Liver (tissue), 9 donors: Measurements from ENCODE around the gene CELF5. TPM values are rescaled to one million over a fixed set of nuclear protein-coding genes. Genes with fewer than 3 reads are reported as not detected.

Experiments
- DNase-seq: peaks from one replicate; pipeline ENCODE4 v3.0.0-alpha.2; 2017; ENCODE audit warnings: low spot score
- H3K27ac ChIP-seq, 2 donors: one replicate each; pipeline ENCODE4 v1.7.0; 2013; ENCODE audit warnings: inconsistent platforms in 2 of 2, low read length in 2 of 2, control low read depth in 1 of 2, low read depth in 1 of 2, mild to moderate bottlenecking in 1 of 2
- H3K27me3 ChIP-seq, 4 donors: one replicate each; pipeline versions ENCODE4 v1.6.1 to v1.7.0; 2013; ENCODE audit warnings: low read length in 3 of 4, inconsistent platforms in 1 of 4, mild to moderate bottlenecking in 1 of 4, moderate library complexity in 1 of 4; ENCODE audit not compliant: control insufficient read depth in 4 of 4, insufficient read depth in 4 of 4
- H3K36me3 ChIP-seq, 4 donors: one replicate each; pipeline versions ENCODE4 v1.6.1 to v1.7.0; 2013; ENCODE audit warnings: low read length in 3 of 4, mild to moderate bottlenecking in 3 of 4, low read depth in 1 of 4, moderate library complexity in 1 of 4; ENCODE audit not compliant: control insufficient read depth in 4 of 4, insufficient read depth in 3 of 4
- H3K4me1 ChIP-seq, 4 donors: one replicate each; pipeline versions ENCODE4 v1.6.1 to v1.7.0; 2013; ENCODE audit warnings: low read length in 3 of 4, mild to moderate bottlenecking in 3 of 4, moderate library complexity in 1 of 4; ENCODE audit not compliant: control insufficient read depth in 4 of 4, insufficient read depth in 4 of 4
- H3K4me3 ChIP-seq, 3 donors: one replicate each; pipeline versions ENCODE4 v1.6.1 to v1.7.0; 2013; ENCODE audit warnings: low read length in 3 of 3, control low read depth in 1 of 3, low read depth in 1 of 3, mild to moderate bottlenecking in 1 of 3
- H3K9ac ChIP-seq, 2 donors: one replicate each; pipeline ENCODE4 v1.7.0; 2013; ENCODE audit warnings: low read length in 2 of 2, mild to moderate bottlenecking in 2 of 2, moderate library complexity in 2 of 2, control low read depth in 1 of 2, low read depth in 1 of 2
- H3K9me3 ChIP-seq, 4 donors: one replicate each; pipeline versions ENCODE4 v1.6.1 to v1.7.0; 2013; ENCODE audit warnings: low read length in 3 of 4; ENCODE audit not compliant: control insufficient read depth in 4 of 4
- FOXA1 ChIP-seq: IDR thresholded peaks from 2 replicates; pipeline ENCODE4 v1.6.1; 2016; ENCODE audit warnings: antibody characterized with exemption
- FOXA2 ChIP-seq: IDR thresholded peaks from 2 replicates; pipeline ENCODE4 v1.6.1; 2016; ENCODE audit warnings: antibody characterized with exemption
- GABPA ChIP-seq, 2 donors: IDR thresholded peaks in 1 of 2; conservative IDR thresholded peaks in 1 of 2; 2 replicates each; pipeline ENCODE4 v1.6.1; 2016; ENCODE audit warnings: antibody characterized with exemption in 2 of 2, mild to moderate bottlenecking in 1 of 2, moderate library complexity in 1 of 2
- HNF4G ChIP-seq: IDR thresholded peaks from 2 replicates; pipeline ENCODE4 v1.6.1; 2016; ENCODE audit warnings: antibody characterized with exemption
- JUND ChIP-seq, 2 donors: IDR thresholded peaks; 2 replicates each; pipeline ENCODE4 v1.6.1; 2016; ENCODE audit warnings: antibody characterized with exemption in 2 of 2
- NR2F2 ChIP-seq: IDR thresholded peaks from 2 replicates; pipeline ENCODE4 v1.6.1; 2016; ENCODE audit warnings: antibody characterized with exemption
- RAD21 ChIP-seq, 2 donors: IDR thresholded peaks; 2 replicates each; pipeline ENCODE4 v1.6.1; 2016; ENCODE audit warnings: antibody characterized with exemption in 2 of 2, mild to moderate bottlenecking in 2 of 2
- RXRA ChIP-seq, 2 donors: IDR thresholded peaks; 2 replicates each; pipeline ENCODE4 v1.6.1; 2017 to 2018; ENCODE audit warnings: antibody characterized with exemption in 2 of 2, mild to moderate bottlenecking in 1 of 2
- SP1 ChIP-seq: IDR thresholded peaks from 2 replicates; pipeline ENCODE4 v1.6.1; 2018; ENCODE audit warnings: antibody characterized with exemption, mild to moderate bottlenecking
- TAF1 ChIP-seq: conservative IDR thresholded peaks from 2 replicates; pipeline ENCODE4 v1.6.1; 2016; ENCODE audit warnings: antibody characterized with exemption, mild to moderate bottlenecking
- YY1 ChIP-seq: IDR thresholded peaks from 2 replicates; pipeline ENCODE4 v1.6.1; 2016; ENCODE audit warnings: antibody characterized with exemption, mild to moderate bottlenecking
- WGBS: extraction: QIAGEN DNeasy Blood & Tissue Kit; methylation state at CpG from one replicate; pipeline ENCODE4 v1.1.7; 2013; 5-methylcytosine and 5-hydroxymethylcytosine counted together
- polyA plus RNA-seq, 2 donors: library from polyadenylated mRNA; stranded (reverse) in 1 of 2; unstranded in 1 of 2; fragments of 200-250 nt in 1 of 2; fragments of >200 nt in 1 of 2; fragmentation: Nextera tagmentation in 1 of 2; extraction: Ambion mirVana in 1 of 2; gene quantifications; one replicate each; pipeline versions ENCODE4 v1.2.1 to v1.2.3, GENCODE V29; 2013 to 2015
- total RNA-seq, 2 donors: library from RNA; depleted of rRNA; stranded (reverse); fragments of >200 nt; gene quantifications; one replicate each; pipeline ENCODE4 v1.2.3, GENCODE V29; 2014
- TF ChIP-seq, protein P1 (sequence below): IDR thresholded peaks from 2 replicates; pipeline ENCODE4 v1.6.1; 2016; ENCODE audit warnings: antibody characterized with exemption
- TF ChIP-seq, protein P2 (sequence below): IDR thresholded peaks from 2 replicates; pipeline ENCODE4 v1.6.1; 2016; ENCODE audit warnings: antibody characterized with exemption
- TF ChIP-seq, protein P3 (sequence below): IDR thresholded peaks from 2 replicates; pipeline ENCODE4 v1.6.1; 2016; ENCODE audit warnings: antibody characterized with exemption, mild to moderate bottlenecking
- TF ChIP-seq, protein P4 (sequence below): fragments of 150-350 bp; IDR thresholded peaks from 2 replicates; pipeline ENCODE4 v1.5.1; 2017; ENCODE audit warnings: improper control_type of control experiment, low read depth, low read length; ENCODE audit not compliant: missing input control
- TF ChIP-seq, protein P5 (sequence below): IDR thresholded peaks from 2 replicates; pipeline ENCODE4 v1.6.1; 2016; ENCODE audit warnings: antibody characterized with exemption
- donor health status: healthy.
- donor health status: healthy.
- donor health status: healthy.
- donor health status: healthy.
- donor health status: healthy.

Gene CELF5
- total and polyA plus RNA-seq, 4 donors, result 0.06 to 0.50 (median 0.26) TPM

DNA sequence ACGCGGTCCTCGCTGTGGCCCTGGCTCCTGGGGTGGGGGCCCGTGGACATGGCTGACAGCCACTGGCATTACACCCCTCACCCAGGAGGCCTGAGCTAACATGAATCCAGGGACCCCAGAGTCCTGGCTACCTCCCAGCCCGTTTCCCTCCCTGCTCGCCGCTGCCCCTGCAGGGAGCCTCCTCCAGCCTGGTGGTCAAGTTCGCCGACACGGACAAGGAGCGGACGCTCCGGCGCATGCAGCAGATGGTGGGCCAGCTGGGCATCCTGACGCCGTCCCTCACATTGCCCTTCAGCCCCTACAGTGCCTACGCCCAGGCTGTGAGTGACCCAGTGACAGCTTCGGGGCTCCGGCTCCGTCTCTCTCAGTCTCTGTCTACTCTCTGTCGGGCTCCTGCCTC is 56.6 kb downstream of the CELF5 start:
- no peak overlapping the region for H3K27ac ChIP-seq
- no peaks in the 10 kb centered on the region for H3K36me3 ChIP-seq
- no peak overlapping the region for H3K9ac ChIP-seq
- no peak for DNase-seq
- TF ChIP-seq YY1, result no peak
- no peak for TF ChIP-seq NR2F2
- TF ChIP-seq GABPA (IDR thresholded peaks at IDR 0.05 in 1 of 2, conservative IDR thresholded peaks at IDR 0.05 in 1 of 2), result no peak
- TF ChIP-seq FOXA2, result no peak
- TF ChIP-seq, protein P1, sequence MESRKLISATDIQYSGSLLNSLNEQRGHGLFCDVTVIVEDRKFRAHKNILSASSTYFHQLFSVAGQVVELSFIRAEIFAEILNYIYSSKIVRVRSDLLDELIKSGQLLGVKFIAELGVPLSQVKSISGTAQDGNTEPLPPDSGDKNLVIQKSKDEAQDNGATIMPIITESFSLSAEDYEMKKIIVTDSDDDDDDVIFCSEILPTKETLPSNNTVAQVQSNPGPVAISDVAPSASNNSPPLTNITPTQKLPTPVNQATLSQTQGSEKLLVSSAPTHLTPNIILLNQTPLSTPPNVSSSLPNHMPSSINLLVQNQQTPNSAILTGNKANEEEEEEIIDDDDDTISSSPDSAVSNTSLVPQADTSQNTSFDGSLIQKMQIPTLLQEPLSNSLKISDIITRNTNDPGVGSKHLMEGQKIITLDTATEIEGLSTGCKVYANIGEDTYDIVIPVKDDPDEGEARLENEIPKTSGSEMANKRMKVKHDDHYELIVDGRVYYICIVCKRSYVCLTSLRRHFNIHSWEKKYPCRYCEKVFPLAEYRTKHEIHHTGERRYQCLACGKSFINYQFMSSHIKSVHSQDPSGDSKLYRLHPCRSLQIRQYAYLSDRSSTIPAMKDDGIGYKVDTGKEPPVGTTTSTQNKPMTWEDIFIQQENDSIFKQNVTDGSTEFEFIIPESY, result no peak
- TF ChIP-seq, protein P2, sequence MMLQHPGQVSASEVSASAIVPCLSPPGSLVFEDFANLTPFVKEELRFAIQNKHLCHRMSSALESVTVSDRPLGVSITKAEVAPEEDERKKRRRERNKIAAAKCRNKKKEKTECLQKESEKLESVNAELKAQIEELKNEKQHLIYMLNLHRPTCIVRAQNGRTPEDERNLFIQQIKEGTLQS, result no peak
- no peak for TF ChIP-seq FOXA1
- TF ChIP-seq, protein P3, sequence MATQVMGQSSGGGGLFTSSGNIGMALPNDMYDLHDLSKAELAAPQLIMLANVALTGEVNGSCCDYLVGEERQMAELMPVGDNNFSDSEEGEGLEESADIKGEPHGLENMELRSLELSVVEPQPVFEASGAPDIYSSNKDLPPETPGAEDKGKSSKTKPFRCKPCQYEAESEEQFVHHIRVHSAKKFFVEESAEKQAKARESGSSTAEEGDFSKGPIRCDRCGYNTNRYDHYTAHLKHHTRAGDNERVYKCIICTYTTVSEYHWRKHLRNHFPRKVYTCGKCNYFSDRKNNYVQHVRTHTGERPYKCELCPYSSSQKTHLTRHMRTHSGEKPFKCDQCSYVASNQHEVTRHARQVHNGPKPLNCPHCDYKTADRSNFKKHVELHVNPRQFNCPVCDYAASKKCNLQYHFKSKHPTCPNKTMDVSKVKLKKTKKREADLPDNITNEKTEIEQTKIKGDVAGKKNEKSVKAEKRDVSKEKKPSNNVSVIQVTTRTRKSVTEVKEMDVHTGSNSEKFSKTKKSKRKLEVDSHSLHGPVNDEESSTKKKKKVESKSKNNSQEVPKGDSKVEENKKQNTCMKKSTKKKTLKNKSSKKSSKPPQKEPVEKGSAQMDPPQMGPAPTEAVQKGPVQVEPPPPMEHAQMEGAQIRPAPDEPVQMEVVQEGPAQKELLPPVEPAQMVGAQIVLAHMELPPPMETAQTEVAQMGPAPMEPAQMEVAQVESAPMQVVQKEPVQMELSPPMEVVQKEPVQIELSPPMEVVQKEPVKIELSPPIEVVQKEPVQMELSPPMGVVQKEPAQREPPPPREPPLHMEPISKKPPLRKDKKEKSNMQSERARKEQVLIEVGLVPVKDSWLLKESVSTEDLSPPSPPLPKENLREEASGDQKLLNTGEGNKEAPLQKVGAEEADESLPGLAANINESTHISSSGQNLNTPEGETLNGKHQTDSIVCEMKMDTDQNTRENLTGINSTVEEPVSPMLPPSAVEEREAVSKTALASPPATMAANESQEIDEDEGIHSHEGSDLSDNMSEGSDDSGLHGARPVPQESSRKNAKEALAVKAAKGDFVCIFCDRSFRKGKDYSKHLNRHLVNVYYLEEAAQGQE, result no peak
- no peak for TF ChIP-seq RAD21 (IDR thresholded peaks at IDR 0.05)
- TF ChIP-seq RXRA (IDR thresholded peaks at IDR 0.05), result no peak
- TF ChIP-seq, protein P4, sequence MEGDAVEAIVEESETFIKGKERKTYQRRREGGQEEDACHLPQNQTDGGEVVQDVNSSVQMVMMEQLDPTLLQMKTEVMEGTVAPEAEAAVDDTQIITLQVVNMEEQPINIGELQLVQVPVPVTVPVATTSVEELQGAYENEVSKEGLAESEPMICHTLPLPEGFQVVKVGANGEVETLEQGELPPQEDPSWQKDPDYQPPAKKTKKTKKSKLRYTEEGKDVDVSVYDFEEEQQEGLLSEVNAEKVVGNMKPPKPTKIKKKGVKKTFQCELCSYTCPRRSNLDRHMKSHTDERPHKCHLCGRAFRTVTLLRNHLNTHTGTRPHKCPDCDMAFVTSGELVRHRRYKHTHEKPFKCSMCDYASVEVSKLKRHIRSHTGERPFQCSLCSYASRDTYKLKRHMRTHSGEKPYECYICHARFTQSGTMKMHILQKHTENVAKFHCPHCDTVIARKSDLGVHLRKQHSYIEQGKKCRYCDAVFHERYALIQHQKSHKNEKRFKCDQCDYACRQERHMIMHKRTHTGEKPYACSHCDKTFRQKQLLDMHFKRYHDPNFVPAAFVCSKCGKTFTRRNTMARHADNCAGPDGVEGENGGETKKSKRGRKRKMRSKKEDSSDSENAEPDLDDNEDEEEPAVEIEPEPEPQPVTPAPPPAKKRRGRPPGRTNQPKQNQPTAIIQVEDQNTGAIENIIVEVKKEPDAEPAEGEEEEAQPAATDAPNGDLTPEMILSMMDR, result no peak
- no peak for TF ChIP-seq HNF4G
- TF ChIP-seq JUND (IDR thresholded peaks at IDR 0.05), result no peak
- TF ChIP-seq SP1, result no peak
- no peaks in the 10 kb centered on the region for H3K4me1 ChIP-seq
- H3K4me3 ChIP-seq, result no peak overlapping the region
- WGBS, result 85% methylated on average over 21 of the region's 21 CpGs
- H3K9me3 ChIP-seq, result peaks cover 0 to 4% (median 0%) of the 10 kb centered on the region in 4 donors
- H3K27me3 ChIP-seq, result peaks cover 0 to 2% (median 0%) of the 10 kb centered on the region in 4 donors

DNA sequence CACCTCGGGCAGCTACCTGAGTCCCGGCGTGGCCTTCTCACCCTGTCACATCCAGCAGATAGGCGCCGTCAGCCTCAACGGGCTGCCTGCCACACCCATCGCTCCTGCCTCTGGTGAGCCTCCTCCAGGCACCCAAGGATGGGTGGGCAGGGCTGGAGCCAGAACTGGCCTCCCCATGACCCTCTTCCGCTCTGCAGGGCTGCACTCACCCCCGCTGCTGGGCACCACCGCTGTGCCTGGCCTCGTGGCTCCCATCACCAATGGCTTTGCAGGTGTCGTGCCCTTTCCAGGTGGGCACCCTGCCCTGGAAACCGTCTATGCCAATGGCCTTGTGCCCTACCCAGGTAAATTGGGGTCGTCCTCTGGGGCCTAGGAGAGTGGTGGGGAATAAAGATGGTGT is 57.7 kb downstream of the CELF5 start:
- H3K27me3 ChIP-seq, result peaks cover 0 to 2% (median 0%) of the 10 kb centered on the region in 4 donors
- H3K4me3 ChIP-seq, result no peak overlapping the region
- WGBS, result 82% methylated on average over 14 of the region's 14 CpGs
- TF ChIP-seq NR2F2, result no peak
- no peak for TF ChIP-seq YY1
- TF ChIP-seq, protein P2, result no peak
- no peak for TF ChIP-seq FOXA2
- TF ChIP-seq SP1, result no peak
- TF ChIP-seq, protein P5, sequence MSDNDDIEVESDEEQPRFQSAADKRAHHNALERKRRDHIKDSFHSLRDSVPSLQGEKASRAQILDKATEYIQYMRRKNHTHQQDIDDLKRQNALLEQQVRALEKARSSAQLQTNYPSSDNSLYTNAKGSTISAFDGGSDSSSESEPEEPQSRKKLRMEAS, result no peak
- TF ChIP-seq TAF1, result no peak
- TF ChIP-seq, protein P1, result no peak
- TF ChIP-seq GABPA (IDR thresholded peaks at IDR 0.05 in 1 of 2, conservative IDR thresholded peaks at IDR 0.05 in 1 of 2), result no peak
- H3K36me3 ChIP-seq, result no peaks in the 10 kb centered on the region
- H3K9me3 ChIP-seq, result peaks cover 0 to 4% (median 0%) of the 10 kb centered on the region in 4 donors
- H3K9ac ChIP-seq, result no peak overlapping the region
- H3K27ac ChIP-seq, result no peak overlapping the region
- no peak for DNase-seq
- no peaks in the 10 kb centered on the region for H3K4me1 ChIP-seq
